SIG-M5 (cell line): ENCODE results near the gene NFATC2.

Source experiments
- DNase-seq: peaks from one replicate; lab custom pipeline; 2025; lab: John Stamatoyannopoulos, UW

Gene NFATC2

DNA sequence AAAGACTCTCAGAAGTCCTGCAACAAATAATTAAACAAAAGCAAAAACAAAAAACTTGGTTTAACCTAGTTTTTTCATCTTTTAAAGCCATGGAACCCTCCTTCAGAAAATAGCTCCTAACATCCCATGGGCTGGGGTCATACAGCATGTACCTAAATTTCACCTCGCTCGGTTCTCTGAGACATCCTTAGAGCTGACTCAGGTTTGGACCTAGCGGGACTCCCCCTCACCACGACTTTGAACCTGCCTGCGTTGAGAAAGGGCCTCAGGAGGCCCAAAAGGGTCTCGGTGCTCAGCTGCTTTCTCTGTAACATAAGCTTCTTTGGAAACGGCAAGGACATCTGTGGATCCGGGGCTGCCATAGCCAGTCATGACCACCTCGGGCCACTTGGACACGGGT, 112.8 kb downstream of the NFATC2 start:
- DNase-seq, result no peak

- DNase-seq, result no peak
These were observed 113.4 kb downstream of the NFATC2 start for GRCh38 chr20:51429144-51429482.

- no peak for DNase-seq
These were observed 113.9 kb downstream of the NFATC2 start for GRCh38 chr20:51428401-51429143.

DNA sequence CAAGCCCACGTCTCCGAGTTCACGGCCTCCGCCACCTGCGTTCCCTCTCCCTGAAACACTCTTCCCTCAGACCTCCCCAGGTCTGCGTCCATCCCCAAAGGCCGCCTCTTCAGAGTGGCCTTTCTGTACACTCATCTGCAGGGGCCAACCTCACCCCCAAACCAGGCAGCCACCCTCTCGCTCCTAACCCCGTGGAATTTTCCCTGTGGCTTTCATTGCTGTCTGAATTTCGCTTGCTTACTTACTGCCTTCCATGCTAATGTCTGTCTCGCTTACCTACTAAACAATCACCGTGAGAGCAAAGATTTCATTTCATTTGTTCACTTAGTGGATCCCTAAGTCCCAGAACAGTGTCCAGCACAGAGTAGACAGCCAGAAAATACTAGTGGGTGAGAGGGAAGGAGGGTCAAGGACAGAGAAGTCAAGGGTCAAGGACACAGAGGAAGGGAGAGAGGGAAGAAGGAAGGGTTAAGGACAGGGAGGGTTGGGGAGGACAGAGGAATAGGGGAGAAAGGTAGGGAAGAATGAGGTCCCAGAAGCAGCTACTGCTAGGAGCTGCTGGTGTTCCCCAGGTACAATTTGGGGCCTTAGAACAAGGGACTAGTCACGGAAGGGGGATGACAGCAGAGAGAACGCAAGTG, 114.7 kb downstream of the NFATC2 start:
- DNase-seq, result no peak

GRCh38 chr20:51426718-51427650, 115.5 kb downstream of the NFATC2 start:
- DNase-seq, result no peak

- DNase-seq, result no peak
These were observed 117.0 kb downstream of the NFATC2 start for GRCh38 chr20:51425347-51426106.

GRCh38 chr20:51424270-51425117, 118.0 kb downstream of the NFATC2 start:
- DNase-seq, result no peak

DNA sequence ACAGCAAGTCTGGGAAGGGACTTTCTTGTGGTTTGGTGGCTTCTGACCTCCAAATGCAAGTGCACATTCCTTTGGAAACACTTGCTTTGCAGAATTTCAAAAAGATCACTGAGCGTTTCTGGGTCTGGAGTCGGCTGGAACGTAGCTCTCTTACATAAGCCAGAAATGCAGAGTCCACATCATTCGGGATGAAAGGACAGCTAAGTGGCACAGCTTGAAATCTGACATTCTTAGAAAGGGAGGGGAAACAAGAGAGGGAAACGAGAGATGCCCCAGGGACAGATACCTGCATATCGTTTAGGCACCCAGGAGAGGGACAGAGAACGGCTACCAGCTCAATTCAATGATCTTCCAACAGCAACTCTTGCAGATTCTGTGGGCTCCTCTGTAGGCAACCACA, 118.7 kb downstream of the NFATC2 start:
- no peak for DNase-seq

DNA sequence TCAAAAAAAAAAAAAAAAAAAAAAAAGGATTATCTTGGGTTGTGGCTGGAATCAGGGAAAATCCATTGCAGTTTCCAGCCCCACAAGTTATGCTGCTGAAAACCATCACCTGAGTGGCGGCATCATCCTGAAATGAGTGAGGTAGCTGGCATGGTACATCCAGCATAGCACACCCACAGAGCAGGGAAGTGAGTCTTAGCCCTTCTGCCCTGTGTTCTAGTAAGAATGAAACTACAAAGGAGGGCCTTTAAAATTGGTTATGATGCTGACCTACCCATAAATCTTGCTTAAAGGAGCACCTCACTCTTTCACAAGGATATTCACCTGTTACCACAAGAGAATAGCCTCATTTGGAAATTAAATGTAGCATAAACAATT, 119.2 kb downstream of the NFATC2 start:
- no peak for DNase-seq

DNA sequence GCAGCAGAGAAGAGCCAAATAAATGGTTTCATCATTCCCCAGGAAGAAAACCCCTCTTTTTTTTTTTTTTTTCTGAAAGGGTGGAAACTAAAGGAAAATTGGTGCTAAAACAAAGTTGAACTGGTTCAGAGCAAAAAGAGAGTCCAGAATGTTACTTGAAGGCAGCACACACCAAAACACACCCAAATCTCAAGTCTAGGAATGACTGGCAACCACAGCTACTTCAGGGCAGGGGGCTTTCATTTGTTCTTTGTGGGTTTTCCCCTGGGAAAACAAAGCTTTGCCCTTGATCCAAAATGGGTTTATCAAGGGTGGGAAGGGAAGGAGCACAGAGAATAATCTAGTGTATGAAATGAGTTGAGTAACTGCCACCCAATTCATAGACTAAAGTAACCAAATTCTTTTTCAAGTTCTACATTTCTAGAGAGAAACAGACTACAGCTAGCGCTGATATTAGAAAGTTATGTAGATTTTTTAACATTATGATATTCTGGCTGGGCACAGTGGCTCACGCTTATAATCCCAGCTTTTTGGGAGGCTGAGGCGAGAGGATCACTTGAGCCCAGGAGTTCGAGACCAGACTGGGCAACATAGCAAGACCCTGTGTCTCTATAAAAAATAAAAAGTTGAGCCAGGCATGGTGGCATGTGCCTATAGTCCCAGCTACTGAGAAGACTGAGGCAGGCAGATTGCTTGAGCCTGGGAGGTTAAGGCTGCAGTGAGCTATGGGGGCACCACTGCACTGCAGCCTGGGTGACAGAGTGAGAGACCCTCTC, 119.8 kb downstream of the NFATC2 start:
- no peak for DNase-seq

- DNase-seq, result no peak
These were observed 121.7 kb downstream of the NFATC2 start for GRCh38 chr20:51420805-51421204.

GRCh38 chr20:51420111-51420510, 122.4 kb downstream of the NFATC2 start:
- no peak for DNase-seq

- no peak for DNase-seq
These were observed 122.9 kb downstream of the NFATC2 start for GRCh38 chr20:51419646-51420045.

DNA sequence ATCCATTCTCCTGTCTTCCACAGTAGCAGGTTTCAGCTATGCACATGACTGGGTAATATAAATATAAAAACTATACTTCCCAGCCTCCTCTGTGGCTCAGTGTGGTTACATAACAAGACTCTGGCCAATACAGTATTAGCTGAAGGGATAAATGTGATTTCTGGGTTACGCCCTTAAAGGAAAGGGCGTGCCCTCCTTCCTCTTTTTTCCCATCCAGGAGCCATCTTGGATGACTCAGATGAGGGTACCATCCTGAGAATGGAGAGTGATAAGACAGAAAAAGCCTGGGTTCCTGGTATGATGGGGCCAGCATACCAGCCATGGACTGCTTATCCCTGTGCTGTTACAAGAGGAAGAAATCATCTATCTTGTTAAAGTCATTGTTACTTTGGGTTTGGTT, 123.3 kb downstream of the NFATC2 start:
- DNase-seq, result no peak

GRCh38 chr20:51418137-51418529, 124.4 kb downstream of the NFATC2 start:
- DNase-seq, result no peak

DNA sequence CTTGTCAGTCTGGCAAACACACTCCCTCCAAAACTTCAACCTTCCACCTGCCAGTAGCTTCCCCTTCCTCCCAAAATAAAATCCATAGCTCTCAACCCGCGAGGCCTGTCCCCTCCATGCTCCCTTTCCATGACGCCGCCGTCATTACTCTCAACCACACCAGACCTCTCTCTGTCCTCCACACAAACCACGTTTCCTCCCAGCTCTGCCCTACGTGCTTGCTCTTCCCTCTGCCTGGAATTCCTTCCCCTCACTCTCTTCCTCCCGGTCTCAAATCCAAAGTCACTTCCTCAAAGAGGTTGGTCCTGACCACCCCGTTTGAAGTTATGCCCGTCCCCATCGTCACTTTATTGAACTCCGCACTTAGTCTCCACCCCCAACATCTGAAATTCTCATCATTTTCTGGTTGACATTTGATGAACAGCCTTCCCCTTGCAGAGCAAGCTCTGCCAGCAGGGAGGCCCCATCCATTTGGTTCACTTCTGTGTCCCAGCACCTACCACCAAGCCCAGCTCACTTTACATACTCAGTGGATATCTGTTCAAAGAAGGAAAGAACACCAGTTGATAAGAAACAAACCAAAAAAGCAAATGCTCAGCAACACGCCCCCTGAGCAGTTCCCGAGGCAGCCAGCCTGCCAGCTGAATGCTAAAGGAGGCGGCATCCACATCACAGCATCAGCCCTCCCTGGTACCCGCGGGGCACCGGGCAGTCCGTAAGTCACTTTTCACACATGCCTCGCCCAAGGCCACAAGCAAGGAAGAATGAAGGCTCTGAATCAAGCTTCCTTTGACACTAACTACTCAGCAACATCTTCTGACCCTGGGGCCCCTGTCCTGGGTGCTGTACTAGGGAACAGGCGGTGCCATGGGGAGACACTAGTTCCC, 125.0 kb downstream of the NFATC2 start:
- DNase-seq, result no peak

DNA sequence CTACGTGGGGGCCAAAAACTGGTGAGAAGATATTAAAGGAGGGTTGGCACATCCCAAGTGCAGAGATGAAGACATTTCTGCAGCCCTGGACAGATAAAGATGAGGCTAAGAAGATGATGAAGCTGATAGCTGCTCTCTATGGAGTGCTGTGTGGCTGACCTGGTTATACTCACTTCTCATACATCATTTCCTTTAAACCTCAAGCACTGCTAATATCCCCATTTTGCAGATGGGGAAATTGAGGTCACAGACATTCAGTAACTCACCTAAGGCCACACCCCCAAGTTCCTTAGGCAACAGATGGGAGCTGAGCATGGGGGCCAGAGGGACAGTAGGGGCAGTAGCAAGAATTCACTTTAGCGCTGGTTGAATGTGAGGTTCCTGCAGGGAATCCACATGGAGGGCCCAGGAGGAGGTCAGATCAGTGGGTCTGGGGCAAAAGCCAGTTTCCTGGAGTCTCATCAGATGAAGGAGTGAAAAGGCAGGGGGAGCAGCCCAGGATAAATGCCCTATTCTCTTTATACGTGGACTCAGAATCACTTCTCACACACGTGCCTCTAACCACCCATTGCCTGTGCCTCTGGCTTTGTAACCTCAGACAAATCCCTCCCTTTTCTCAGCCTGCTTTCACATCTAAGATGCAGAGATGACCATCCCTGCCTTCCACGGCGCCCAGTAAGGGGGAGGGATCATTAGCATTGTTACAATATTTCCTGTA, 125.8 kb downstream of the NFATC2 start:
- DNase-seq, result no peak

- DNase-seq, result no peak
These were observed 128.7 kb downstream of the NFATC2 start for GRCh38 chr20:51413857-51414256.
